NCI-H526 (cell line): Measurements from ENCODE around the gene PCSK1N.

Experiments
- DNase-seq, 2 experiments: peaks; one replicate each; lab custom pipeline; 2025; lab: John Stamatoyannopoulos, UW

Gene PCSK1N

GRCh38 chrX:48789366-48790220 is 45.8 kb downstream of the PCSK1N start:
- DNase-seq, result no peak

- no peak for DNase-seq
Measured at GRCh38 chrX:48787505-48788443, 47.6 kb downstream of the PCSK1N start.

- DNase-seq, result no peak
Measured at GRCh38 chrX:48786825-48787504, 48.4 kb downstream of the PCSK1N start.

- no peak for DNase-seq
Measured at GRCh38 chrX:48786341-48786800, 49.0 kb downstream of the PCSK1N start, which contains the start of gene GATA1. Gene GATA1, plus strand, starts transcription at chrX:48786590. Its CDS starts 4,520 bp downstream, at chrX:48791110.

GRCh38 chrX:48785540-48786214 is 49.7 kb downstream of the PCSK1N start:
- no peak for DNase-seq

GRCh38 chrX:48785186-48785539 is 50.2 kb downstream of the PCSK1N start:
- DNase-seq, result no peak

GRCh38 chrX:48784726-48785125 is 50.7 kb downstream of the PCSK1N start:
- DNase-seq, result no peak

- DNase-seq, result no peak
Measured at GRCh38 chrX:48782795-48783194, 52.6 kb downstream of the PCSK1N start.

- DNase-seq, result no peak
Measured at GRCh38 chrX:48782216-48782615, 53.2 kb downstream of the PCSK1N start.

GRCh38 chrX:48781705-48782104 is 53.7 kb downstream of the PCSK1N start:
- no peak for DNase-seq
